Vagina (tissue), 2 donors: ENCODE measurements around the gene TRAF3IP1.

Source experiments
- CTCF ChIP-seq, 3 experiments: fragments of 450-650 bp in 2 of 3; fragments of 200-600 bp in 1 of 3; sonication (generic) in 1 of 3; IDR thresholded peaks; one replicate each; pipeline ENCODE4 v1.5.1; 2017 to 2019; ENCODE audit warnings: antibody characterized with exemption in 3 of 3, mild to moderate bottlenecking in 2 of 3, moderate library complexity in 2 of 3
- POLR2A ChIP-seq, 2 donors: fragments of 450-650 bp; IDR thresholded peaks; one replicate each; pipeline ENCODE4 v1.6.1; 2017; ENCODE audit warnings: antibody characterized with exemption in 2 of 2, mild to moderate bottlenecking in 2 of 2, moderate library complexity in 2 of 2

- TF ChIP-seq CTCF (IDR thresholded peaks at IDR 0.05) = no peak
- TF ChIP-seq POLR2A (IDR thresholded peaks at IDR 0.05) = no peak
Observed at GRCh38 chr2:238383135-238383534, 62.8 kb downstream of the TRAF3IP1 start.
